GM12874 (cell line): ENCODE data around the gene ATL3.

Experiments used
- TF ChIP-seq, protein P1 (sequence below): IDR thresholded peaks from 2 replicates; pipeline ENCODE4 v1.5.1; 2011; ENCODE audit warnings: low read depth, mild to moderate bottlenecking, control low read depth, low read length, moderate library complexity; ENCODE audit not compliant: insufficient read depth

The ATL3 gene

GRCh38 chr11:63663809-63664208, 7.4 kb downstream of the ATL3 start:
- TF ChIP-seq, protein P1, sequence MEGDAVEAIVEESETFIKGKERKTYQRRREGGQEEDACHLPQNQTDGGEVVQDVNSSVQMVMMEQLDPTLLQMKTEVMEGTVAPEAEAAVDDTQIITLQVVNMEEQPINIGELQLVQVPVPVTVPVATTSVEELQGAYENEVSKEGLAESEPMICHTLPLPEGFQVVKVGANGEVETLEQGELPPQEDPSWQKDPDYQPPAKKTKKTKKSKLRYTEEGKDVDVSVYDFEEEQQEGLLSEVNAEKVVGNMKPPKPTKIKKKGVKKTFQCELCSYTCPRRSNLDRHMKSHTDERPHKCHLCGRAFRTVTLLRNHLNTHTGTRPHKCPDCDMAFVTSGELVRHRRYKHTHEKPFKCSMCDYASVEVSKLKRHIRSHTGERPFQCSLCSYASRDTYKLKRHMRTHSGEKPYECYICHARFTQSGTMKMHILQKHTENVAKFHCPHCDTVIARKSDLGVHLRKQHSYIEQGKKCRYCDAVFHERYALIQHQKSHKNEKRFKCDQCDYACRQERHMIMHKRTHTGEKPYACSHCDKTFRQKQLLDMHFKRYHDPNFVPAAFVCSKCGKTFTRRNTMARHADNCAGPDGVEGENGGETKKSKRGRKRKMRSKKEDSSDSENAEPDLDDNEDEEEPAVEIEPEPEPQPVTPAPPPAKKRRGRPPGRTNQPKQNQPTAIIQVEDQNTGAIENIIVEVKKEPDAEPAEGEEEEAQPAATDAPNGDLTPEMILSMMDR, result no peak

DNA sequence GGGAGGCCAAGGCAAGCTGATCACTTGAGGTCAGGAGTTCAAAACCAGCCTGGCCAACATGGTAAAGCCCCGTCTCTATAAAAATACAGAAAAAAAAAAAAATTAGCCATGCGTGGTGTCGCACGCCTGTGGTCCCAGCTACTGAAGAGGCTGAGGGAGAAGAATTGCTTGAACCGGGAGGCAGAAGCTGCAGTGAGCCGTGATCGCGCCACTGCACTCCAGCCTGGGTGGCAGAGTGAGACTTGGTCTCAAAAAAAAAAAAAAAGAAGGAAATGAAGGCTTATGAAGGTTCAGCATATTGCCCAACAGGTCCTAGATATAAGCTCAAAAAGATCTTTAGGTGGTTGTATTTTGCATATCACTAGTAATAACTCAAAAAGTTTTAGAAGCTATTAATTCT, 10.2 kb downstream of the ATL3 start:
- TF ChIP-seq, protein P1, result no peak

GRCh38 chr11:63652671-63653070, 18.5 kb downstream of the ATL3 start:
- TF ChIP-seq, protein P1, result no peak

DNA sequence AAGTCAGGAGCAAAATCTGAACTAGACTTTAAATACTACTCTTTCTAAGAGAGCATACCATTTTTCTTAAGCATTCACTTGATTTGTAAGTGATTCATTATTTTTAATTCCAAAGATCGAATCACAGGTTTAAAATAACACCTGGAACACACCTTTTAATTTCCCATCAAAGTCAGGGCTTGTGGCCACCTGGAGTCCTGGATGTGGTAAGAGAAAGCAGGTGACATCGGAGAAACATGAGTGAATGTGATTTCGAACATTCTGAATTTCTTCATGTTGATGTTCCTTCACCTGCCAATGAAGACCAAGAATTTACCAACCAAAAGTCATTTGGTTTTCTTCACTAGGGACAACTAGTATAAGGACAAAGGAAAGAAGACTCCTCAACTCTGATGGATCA, 28.0 kb downstream of the ATL3 start:
- TF ChIP-seq, protein P1, result no peak

- TF ChIP-seq, protein P1, result no peak
Observed at GRCh38 chr11:63641727-63642126, 29.4 kb downstream of the ATL3 start.

DNA sequence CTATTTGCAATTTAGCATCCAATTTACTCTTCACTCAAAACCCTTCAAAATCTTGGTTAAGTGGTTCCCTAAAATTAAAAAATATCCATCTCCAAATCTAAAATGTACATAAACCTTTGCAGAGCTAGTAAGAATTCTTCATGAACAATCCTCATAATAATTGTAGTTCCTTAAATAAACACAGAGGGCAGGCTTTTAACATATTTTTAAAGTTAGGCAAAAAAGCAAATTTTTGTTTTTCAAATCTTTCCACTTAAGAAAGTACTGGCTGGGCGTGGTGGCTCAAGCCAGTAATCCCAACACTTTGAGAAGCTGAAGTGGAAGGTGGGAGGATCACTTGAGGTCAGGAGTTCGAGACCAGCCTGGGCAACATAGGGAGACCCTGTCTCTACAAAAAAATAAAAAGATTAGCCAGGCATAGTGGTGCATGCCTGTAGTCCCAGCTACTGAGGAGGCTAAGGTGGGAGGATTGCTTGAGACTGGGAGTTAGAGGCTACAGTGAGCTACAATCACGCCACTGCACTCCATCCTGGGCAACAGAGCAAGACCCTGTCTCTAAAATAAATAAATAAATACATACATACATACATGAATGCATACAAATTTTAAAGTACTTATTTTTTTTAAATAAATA, 31.9 kb downstream of the ATL3 start:
- TF ChIP-seq, protein P1, result 0 out of 2 replicates have a peak, but pooled peaks have one; percentile 5

GRCh38 chr11:63635762-63636465, 35.3 kb downstream of the ATL3 start:
- TF ChIP-seq, protein P1, result peak; percentile 71
